HG03045 (cell line): Measurements from ENCODE around the gene TDRKH.
"Not testable (repeated sequence)": the region's sequence is repeated elsewhere in the genome, so short reads cannot be mapped to it uniquely, and the experiment has no call there.

Experiments
- ATAC-seq: cut with Tn5 transposase; IDR thresholded peaks from one replicate; pipeline ENCODE4 v1.9.1; 2021; ENCODE audit warnings: mild to moderate bottlenecking, moderate library complexity; ENCODE audit not compliant: unreplicated experiment

TDRKH gene

GRCh38 chr1:151803164-151803563, 12.9 kb upstream of the TDRKH start:
- no peak for ATAC-seq

- ATAC-seq = no peak
These were observed 12.1 kb upstream of the TDRKH start for GRCh38 chr1:151802372-151802771.

- no peak for ATAC-seq
These were observed 11.5 kb upstream of the TDRKH start for GRCh38 chr1:151801846-151802245.

- ATAC-seq = no peak
These were observed 11.1 kb upstream of the TDRKH start for GRCh38 chr1:151801310-151801820.

- no peak for ATAC-seq
These were observed 10.5 kb upstream of the TDRKH start for GRCh38 chr1:151800830-151801229.

- no peak for ATAC-seq
These were observed 9.1 kb upstream of the TDRKH start for GRCh38 chr1:151799179-151800022.

- ATAC-seq = no peak
These were observed 8.3 kb upstream of the TDRKH start for GRCh38 chr1:151798571-151798970.

- peak; percentile 10 for ATAC-seq
These were observed 796 bp upstream of the TDRKH start for GRCh38 chr1:151790940-151791651.

- no peak for ATAC-seq
These were observed 2.6 kb downstream of the TDRKH start for GRCh38 chr1:151787689-151788088.

- ATAC-seq = no peak
These were observed 6.5 kb downstream of the TDRKH start for GRCh38 chr1:151783796-151784195.

GRCh38 chr1:151782741-151783140, 7.6 kb downstream of the TDRKH start:
- no peak for ATAC-seq

- not testable (repeated sequence) for ATAC-seq
These were observed 8.3 kb downstream of the TDRKH start for GRCh38 chr1:151782026-151782425.

GRCh38 chr1:151780736-151781135, 9.6 kb downstream of the TDRKH start:
- ATAC-seq = not testable (repeated sequence)

GRCh38 chr1:151779852-151780251, 10.4 kb downstream of the TDRKH start:
- no peak for ATAC-seq

GRCh38 chr1:151777317-151777716, 13.0 kb downstream of the TDRKH start:
- no peak for ATAC-seq

GRCh38 chr1:151776665-151777062, 13.6 kb downstream of the TDRKH start:
- ATAC-seq = no peak

GRCh38 chr1:151775894-151776664, 14.2 kb downstream of the TDRKH start:
- ATAC-seq = no peak

- ATAC-seq = no peak
These were observed 15.9 kb downstream of the TDRKH start for GRCh38 chr1:151774256-151774922.

GRCh38 chr1:151773702-151774101, 16.6 kb downstream of the TDRKH start:
- no peak for ATAC-seq

GRCh38 chr1:151769270-151769669, 21.0 kb downstream of the TDRKH start:
- ATAC-seq = not testable (repeated sequence)
